ENCODE measurements around the gene ARL5C.
"Not testable (repeated sequence)": the region's sequence is repeated elsewhere in the genome, so short reads cannot be mapped to it uniquely, and the experiment has no call there.

Gene ARL5C

DNA sequence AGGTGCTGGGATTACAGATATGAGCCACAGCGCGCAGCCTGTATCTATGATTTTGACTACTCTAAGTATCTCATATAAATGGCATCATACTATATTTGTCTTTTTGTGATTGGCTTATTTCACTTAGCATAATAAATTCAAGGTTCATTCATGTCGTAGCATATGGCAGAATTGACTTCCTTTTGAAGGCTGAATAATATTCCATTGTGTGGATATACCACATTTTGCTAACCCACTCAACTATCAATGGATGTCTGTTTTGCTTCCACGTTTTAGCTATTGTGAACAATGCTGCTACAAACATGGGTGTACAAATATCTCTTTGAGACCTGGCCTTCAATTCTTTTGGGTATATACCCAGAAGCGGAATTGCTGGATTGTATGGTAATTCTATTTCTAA, 24.7 kb downstream of the ARL5C start:
- no peak for DNase-seq (ENCODE audit: low read depth)

DNA sequence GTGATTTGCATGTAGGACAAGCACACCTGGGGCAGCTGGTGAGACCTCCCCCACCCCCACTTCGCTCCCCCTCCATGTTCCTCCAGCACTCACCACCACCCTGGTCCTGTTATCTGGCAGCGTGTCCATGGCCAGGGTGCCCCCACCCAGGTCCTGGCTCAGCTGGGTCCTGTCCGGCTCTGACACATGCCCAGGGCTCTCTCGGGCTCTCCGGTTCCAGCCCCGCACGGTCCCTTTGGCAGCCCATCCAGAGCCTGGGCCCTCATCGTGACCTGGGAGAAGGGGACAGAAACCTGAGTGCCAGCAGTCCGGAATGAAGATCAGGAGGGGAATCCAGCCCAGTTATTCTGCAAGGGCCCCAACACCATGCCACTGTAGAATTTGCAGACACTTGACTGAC, 26.4 kb downstream of the ARL5C start:
- no peak for DNase-seq (ENCODE audit: low read depth)

DNA sequence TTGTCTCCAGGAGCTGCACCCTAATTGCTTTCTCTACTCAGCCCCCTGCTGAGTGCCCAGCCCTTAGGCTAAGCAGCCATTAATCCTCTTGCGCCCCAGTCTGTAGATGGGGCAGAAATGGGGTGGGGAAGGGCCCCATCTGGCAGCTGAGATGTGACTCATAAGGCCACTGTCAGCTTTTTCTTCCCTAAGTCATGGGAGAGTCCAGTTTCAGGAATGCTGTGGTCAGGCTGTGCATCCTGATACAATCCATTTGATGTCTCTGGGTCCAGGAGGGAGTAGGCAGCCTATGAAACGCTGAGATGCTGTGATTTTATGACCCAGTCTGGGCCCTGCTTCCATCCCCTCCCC, 26.8 kb downstream of the ARL5C start:
- DNase-seq (ENCODE audit: low read depth): no peak

DNA sequence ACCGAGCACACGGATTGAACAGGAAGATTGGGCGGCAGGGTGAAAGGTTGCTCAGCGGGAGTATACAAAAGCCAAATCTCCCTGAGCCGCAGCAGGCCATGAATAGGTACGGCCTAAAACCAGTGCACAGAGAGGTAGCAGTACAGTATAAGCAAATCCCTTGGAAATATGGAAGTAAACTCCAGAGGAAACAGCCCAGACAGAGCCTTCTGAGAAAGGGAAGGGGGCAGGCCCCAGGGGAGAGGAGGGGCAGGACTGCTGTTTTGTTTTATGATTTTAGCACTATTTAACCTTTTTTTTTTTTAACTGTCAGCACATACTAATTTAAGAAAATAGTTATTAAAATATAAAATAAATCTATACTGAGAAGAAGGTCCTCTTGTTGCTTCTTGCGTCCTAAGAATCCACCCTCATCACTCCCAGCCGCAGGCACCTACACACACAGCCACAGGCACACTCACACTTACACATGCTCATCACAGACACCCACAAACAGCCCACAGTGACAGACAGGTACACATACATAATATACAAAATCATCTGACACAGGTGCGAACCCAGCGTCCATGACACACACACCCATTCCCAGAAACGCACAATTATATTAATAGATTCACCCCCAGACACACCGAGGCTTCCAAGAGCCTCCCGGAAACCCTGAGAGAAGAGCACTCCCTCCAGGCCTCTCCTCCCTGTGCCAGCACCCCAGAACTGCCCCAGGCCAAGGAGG, 27.4 kb downstream of the ARL5C start:
- DNase-seq (ENCODE audit: low read depth): no peak

DNA sequence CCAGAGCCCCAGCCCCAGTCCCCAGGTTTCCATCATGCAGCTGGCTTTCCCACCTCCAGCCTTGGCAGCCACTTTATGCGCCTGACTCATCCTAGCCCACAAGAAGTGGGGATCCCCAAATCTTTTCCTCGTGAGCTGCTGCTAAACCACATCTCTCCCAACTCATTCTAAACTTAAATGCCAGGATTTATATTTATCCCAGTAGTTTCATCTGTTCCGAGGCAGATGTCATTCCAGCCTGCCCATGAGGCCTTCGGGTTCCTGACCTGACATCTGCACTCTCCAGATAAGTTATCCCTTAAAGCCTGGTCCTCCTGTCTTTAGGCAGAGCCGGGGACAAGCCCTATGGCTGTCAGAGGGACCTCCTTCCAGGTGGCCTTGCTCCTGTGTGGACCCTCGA, 31.1 kb downstream of the ARL5C start:
- no peak for DNase-seq (ENCODE audit: low read depth)

DNA sequence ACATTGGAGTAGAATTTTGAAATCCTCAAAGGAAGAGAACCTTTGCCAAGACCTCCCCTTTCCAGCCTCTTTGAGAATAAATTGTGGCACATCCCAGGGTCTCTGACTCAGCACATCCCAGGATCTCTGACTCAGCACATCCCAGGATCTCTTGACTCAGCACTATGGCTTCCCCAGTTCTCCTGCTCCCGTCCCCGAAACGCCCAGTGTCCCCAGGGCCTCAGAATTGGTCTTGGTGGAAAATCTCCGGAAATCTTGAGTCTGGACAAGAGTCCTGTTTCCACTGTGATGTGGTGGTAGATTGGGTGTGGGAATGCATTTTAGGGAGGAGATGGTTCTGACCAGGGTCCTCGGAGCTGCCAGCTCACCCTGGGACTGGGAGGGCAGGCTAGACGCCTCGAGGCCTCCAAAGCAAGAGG, 33.8 kb downstream of the ARL5C start:
- no peak for DNase-seq (ENCODE audit: low read depth)

DNA sequence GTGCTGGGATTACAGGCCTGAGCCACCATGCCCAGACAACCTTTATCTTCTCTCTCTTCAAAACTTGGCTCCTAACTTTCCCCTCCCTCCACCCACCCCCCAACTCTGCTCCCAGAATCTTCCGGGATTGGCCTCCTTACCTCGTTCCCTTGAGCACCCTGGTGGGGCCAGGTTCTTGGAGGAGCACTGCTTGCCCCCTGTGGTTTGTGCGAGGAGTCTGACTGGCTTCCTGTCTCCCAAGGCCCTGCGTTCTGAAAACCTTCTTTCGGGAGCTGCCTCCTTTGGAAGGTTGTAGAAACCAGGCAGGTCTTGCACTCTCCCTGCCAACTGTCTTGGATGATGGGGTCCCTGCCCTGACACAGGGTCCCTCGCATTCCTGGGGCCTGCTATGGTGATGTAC, 34.3 kb downstream of the ARL5C start:
- DNase-seq (ENCODE audit: low read depth): no peak

DNA sequence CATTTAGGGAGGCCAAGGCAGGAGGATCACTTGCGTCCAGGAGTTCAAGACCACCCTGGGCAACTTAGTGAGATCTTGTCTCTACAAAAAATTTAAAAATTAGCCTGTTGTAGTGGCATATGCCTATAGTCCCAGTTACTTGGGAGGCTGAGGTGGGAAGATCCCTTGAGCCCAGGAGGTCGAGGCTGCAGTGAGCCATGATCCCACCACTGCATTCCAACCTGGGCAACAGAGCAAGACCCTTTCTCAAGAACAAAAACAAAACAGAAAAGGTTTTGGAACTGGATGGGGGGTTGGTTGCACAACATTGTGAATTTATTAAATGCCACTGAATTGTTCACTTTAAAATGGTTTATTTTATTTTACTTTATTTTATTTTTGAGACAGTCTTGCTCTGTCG, 35.8 kb downstream of the ARL5C start:
- no peak for DNase-seq (ENCODE audit: low read depth)

DNA sequence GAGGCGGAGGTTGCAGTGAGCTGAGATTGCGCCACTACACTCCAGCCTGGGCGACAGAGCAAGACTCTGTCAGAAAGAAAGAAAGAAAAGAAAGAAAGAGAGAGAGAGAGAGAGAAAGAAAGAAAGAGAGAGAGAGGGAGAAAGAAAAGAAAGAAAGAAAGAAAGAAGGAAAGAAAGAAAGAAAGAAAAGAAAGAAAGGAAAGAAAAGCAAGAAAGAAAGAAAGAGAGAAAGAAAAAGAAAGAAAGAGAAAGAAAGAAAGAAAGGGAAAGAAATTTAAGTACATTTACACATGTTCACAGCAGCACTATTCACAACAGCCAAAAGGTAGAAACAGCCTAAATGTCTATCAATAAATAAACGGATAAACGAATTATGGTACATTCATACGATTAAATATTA, 36.4 kb downstream of the ARL5C start:
- DNase-seq (ENCODE audit: low read depth): not testable (repeated sequence)

DNA sequence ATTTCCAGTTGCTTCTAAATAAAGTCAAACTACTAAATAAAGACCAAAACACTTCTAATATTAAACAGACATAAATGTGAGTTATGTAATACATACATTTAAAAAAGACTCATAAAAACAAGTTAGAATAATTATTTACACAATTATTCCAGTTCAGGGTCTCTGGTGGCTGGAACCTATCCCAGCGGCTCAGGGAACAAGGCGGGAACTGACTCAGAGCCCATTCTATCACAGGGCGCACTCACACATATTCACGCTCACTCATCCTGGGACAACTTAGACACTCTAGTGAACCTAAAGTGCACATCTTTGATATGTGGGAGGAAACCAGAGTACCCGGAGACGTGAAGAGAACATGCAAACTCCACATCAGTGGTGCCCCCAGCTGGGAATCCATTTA, 39.5 kb downstream of the ARL5C start:
- DNase-seq (ENCODE audit: low read depth): no peak

DNA sequence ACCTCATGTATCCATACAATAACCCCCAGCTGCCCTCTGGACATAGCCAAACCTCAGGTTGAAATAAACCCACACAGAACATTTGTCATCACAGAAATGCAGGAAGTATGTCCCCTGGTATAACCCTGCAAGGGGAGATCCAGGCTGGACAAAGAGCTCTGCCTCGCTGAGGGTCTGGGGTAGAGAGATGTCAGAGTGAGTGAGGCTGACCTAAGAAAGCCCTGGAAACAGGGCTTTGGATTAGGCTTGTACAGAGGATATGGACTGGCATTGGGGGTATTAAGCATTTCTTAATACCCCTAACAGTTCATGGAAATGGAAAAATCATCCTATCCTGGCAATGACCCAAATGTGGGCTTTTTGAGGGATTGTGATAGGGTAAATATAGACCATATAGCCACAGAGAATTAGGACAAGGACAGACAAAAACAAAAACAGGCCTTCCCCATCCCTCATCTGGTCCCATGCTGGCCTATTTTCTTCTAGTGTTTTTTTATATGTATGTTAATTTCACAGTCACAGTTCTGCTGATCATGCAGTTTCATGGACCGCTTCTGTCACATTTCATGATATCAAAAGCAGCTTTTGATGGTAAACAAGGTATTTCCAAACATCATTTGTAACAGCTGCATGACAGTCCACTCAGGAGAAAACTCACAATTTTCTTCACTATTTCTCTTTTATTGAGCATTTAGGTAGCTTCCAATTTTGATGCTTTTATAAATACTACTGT, 40.7 kb downstream of the ARL5C start:
- no peak for DNase-seq (ENCODE audit: low read depth)

DNA sequence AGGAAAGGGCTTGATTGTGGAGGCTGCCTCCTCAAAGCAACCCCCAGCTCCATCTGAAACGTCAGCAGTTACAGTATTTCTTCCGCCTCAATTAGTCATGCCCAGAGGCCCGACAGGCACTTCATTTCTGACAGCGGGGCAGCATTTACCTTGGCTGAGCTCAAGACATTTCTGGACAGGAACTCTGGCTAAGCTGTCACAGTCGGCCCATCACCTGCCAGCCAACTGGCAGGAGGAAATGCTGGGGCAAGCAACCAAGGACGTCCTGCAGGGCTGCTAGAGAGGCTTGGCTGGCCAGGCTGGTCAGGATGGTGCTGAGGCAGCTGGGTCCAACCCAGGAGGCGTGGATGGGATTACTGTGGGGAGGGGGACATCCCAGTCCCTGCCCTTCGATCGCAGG, 42.3 kb downstream of the ARL5C start:
- DNase-seq (ENCODE audit: low read depth): no peak

DNA sequence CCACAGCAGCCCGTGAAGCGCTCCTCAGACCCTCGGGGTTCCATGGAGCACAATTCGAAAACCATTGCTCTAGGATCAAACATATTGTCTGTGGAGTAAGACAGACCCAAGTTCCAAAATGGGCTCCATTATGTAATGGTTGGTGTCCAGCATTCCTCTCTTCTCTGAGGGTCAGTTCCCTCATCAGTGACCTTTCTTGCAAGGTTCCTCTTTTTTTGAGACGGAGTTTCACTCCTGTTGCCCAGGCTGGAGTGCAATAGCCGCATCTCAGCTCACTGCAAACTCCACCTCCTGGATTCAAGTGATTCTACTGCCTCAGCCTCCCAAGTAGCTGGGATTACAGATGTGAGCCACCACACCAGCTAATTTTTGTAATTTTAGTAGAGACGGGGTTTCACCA, 43.0 kb downstream of the ARL5C start:
- DNase-seq (ENCODE audit: low read depth): no peak

DNA sequence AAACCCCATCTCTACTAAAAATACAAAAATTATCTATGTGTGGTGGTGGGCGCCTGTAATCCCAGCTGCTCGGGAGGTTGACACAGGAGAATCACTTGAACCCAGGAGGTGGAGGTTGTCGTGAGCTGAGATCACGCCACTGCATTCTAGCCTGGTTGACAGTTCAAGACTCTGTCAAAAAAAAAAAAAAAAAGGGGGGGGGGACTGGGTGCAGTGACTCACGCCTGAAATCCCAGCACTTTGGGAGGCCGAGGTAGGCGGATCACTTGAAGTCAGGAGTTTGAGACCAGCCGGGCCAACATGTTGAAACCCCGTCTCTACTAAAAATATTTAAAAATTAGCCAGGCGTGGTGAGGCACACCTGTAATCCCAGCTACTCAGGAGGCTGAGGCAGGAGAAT, 44.0 kb downstream of the ARL5C start:
- DNase-seq (ENCODE audit: low read depth): not testable (repeated sequence)

DNA sequence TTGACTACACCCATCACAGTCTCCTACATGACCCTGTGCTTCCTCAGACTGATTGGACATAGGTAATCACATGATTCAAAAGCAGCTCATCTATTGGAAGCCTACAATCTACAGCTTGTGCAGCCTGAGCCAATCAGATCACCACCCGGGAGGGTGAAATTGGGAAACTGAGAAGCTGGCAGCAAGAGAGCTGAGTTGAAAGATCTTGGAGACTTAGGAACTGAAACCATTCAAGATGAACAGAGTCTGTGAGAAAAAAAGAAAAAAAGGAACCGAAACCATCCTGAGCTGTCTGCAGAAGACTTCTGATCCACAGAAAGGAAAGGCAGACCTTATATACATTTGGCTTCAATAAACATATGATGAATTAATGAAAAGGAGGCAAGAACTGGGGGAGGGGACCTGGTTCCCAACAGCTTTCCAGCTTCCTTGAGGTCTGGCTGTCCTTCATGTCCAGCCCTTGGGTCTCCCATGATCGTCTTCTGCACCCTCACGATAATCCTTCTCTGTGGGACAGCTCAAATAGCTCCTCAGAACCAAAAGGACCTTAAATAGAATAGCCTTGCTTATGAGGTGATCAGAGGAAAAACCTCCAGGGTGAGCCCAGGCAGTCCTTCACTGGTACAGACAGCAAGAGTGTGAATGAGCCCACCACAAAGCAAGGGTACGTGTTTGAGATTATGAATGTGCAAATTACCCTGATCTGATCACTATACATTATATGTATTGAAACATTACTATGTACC, 47.1 kb downstream of the ARL5C start:
- DNase-seq (ENCODE audit: low read depth): no peak

DNA sequence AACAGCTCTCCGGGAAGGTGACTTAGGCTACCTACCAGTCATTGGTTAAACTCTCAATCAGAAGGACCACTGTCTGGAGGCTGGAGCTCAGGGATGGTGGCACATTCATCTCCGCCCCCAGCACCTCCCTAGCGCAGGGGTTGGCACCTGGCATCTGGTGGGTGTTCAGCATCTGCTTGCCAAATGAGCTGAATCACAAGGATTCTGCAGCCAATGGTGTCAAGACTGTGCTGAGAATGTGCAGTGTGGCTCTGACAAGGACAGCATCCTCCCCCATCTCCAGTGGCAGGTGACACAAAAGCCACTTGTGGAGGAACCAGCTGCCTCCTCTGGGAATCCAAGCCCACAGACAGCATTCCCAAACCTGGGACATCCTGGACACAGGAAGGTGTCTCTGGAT, 49.7 kb downstream of the ARL5C start:
- no peak for DNase-seq (ENCODE audit: low read depth)

DNA sequence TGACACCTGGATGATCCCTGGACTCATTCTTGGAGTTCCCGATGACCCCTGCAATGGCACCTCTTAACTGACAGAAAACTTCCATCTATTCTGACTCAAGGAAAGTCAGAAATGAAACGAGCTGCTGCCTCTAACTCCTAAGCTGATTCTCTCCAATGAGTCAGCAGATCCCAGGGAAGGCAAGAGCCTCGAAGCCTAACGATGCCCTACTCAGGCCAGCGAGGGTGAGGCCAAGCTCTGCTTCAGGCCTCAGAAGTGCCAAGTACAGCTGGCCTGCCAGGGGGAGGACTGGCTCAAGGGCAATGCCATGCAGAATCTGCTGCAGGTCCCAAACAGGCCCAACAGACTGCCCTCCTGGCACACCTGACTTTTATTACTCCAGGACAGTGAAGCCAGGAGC, 50.8 kb downstream of the ARL5C start:
- no peak for DNase-seq (ENCODE audit: low read depth)

DNA sequence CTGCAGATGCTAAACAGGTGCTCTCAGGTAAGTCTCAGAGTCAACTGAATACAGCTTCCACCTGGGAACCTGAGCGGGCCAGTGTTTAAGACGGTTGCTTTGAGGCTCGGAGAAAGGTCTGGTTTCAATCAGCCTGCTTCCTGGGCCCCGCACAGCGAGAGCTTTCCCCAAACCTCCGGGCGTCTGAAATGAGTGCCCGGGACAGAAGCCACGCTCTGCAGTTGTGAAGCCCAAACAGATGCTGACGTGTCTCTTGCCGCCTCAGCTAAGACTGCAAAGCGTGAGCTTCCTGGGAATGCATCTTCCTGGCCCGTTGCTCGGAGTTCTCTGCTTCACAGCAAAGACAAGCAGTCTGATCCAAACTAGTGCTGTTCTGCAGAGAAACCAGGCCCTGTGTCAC, 51.2 kb downstream of the ARL5C start:
- DNase-seq (ENCODE audit: low read depth): no peak

DNA sequence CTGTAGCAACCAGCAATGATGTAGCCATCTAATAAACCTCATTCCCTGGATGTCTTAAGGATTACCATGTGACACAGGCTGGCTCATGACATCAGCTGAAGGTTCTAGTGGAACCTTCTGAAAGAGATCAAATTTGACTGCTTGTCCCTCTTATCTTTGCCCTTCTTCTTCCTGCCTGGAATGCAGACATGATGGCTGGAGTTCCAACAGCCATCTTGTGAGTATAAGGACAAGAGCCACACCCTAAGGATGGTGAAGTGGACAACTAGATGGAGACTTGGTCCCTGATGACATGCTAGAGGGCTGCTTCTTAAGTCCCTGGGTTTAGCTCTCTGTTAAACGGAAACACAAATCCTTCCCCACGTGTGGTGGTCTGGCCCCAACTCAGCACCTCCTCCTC, 52.1 kb downstream of the ARL5C start:
- DNase-seq (ENCODE audit: low read depth): no peak

DNA sequence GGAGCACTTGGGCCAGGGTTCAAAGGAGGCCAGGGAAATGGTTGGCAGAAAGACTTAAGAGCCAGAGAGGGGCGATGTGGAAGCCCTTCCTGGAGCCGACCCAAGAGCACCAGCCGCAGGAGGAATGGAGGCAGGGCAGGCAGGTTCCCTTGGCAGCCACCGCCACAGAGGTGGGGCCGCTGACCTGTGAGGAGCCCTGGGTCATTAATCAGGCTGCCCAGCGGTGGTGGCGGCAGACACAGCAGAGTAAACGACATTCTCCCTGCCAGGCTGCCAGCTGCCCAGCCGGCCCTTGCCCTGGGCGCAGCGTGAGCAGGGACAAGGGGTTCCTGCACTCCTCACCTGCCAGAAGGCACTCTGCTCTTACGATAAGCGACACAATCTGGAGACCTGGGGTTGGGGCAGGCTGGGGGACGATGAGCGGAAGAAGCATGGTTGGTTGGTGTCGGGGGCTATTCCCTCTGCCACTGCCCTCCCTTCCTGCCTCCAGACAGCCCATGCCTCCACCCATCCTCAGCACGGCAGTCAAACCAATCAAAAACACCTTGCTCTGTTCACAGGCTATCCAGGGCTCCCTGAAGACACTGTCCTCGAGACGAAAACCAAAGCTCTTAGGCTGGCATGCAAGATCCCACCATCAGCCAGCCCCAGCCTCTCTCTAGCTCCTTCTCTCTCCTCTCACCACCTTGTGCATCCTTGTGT, 55.4 kb downstream of the ARL5C start:
- DNase-seq (ENCODE audit: low read depth): no peak

DNA sequence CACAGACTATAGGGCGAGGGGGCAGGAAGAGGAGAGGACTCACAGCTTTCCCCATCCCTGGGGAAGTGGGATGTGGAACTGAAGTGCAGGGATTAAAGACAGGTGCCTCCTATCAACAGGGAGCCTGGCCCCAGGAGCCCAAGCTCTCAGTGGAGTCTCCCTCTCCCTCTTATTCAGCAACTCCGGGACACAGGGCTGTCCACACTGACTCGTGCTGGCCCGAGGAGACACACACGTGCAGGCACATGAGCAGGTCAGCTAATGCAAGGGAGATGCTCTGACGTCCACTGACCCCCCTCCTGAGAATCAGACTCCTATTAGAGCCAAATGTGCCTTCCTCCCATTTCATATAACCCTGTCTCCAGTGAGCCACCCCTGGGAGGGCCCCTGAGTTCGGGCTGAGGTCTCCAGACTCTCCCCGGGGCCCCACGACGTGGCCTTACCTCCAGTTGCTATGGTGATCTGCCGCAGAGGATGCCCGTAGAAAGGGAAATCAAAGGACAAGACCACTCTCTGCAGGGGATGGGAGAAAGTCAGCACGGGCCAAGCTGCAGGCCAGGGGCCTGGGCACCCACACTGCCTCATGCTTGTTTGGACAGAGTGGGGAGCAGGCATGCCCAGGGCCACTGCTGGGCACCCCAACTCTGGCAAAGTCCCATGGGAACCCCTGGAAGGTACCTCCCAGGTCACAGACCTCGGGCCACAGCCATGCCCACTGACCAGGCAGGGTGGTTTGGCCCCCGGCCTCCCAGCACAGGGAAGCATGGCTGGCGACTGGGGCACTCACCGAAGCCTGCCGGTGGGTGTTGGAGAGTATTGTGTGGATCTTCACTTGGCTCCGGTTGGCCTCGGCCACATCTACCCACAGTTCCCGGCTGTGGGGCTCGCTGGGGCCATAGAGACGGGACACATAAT, 57.2 kb downstream of the ARL5C start:
- DNase-seq (ENCODE audit: low read depth): no peak

DNA sequence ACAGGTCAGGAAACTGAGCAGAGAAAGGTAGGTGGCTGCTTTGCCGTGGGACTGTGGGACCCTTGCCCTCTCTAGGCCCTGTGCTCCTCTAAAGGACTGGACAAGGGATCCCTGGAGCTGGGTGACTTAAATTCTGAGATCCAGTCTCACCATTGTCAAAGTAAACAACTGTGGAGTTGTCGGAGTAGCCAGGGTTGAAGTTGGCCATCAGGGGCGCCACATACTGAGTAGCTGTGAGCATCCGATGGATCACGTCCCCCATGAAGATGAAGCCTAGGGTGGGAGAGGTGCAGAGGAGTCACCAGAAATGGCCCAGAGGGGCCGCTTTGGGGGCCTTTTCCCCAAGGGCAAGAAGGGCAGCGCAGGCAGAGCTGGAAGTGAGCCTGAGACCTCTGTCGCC, 58.0 kb downstream of the ARL5C start:
- no peak for DNase-seq (ENCODE audit: low read depth)
